MM.1S (cell line): ENCODE data around the gene RIMKLB.

Source experiments
- CTCF ChIP-seq: fragments of 300-600 bp; sonication (generic); IDR thresholded peaks from 2 replicates; pipeline ENCODE4 v1.5.1; 2016; ENCODE audit warnings: antibody characterized with exemption, low read length, mixed read lengths
- EZH2 ChIP-seq: fragments of 300-600 bp; sonication (generic); optimal IDR thresholded peaks from 2 replicates; pipeline ENCODE3; 2017; ENCODE audit warnings: low read depth, mild to moderate bottlenecking, antibody characterized with exemption, low read length, mixed read lengths

GRCh38 chr12:8689681-8690080 is 8.1 kb upstream of the RIMKLB start:
- TF ChIP-seq CTCF, result no peak
- TF ChIP-seq EZH2, result no peak
